Occipital lobe (tissue), 2 donors: ENCODE measurements around the gene SURF2. TPM values are rescaled to one million over a fixed set of nuclear protein-coding genes. Genes with fewer than 3 reads are reported as not detected.
"Not testable (repeated sequence)": the region's sequence is repeated elsewhere in the genome, so short reads cannot be mapped to it uniquely, and the experiment has no call there.

Source experiments
- DNase-seq: peaks from one replicate; lab custom pipeline; 2025; lab: John Stamatoyannopoulos, UW
- total RNA-seq: library from RNA; depleted of rRNA; stranded (reverse); fragments of >200 nt; gene quantifications from one replicate; pipeline ENCODE4 v1.2.3, GENCODE V29; 2014

The SURF2 gene
- total RNA-seq, 1 donor from 2014 or later: 9.7 TPM

- DNase-seq: peak; percentile 93
Measured at GRCh38 chr9:133375724-133376654, 19.6 kb downstream of the SURF2 start, which contains the start of the genes STKLD1 and SURF4. Gene STKLD1, plus strand, starts transcription at chr9:133376366. Its CDS starts 108 bp downstream, at chr9:133376474. Gene SURF4, minus strand, starts transcription at chr9:133376060. Its CDS starts 91 bp downstream, at chr9:133375969.

GRCh38 chr9:133377280-133377679 is 20.9 kb downstream of the SURF2 start:
- DNase-seq: not testable (repeated sequence)

DNA sequence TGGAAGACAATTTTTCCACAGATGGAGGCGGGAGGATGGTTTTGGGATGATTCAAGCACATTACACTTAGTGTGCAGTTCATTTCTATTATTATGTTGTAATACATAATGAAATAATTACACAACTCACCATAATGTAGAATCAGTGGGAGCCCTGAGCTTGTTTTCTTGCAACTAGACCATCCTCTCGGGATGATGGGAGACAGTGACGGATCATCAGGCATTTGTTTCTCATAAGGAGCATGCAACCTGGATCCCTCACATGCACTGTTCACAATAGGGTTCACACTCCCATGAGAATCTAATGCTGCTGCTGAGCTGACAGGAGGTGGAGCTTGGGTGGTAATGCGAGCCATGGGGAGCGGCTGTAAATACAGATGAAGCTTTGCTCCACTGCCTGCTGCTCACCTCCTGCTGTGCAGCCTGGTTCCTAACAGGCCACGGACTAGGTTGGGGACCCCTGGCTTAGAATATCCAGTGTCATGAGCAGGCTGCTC is 21.4 kb downstream of the SURF2 start:
- no peak for DNase-seq

DNA sequence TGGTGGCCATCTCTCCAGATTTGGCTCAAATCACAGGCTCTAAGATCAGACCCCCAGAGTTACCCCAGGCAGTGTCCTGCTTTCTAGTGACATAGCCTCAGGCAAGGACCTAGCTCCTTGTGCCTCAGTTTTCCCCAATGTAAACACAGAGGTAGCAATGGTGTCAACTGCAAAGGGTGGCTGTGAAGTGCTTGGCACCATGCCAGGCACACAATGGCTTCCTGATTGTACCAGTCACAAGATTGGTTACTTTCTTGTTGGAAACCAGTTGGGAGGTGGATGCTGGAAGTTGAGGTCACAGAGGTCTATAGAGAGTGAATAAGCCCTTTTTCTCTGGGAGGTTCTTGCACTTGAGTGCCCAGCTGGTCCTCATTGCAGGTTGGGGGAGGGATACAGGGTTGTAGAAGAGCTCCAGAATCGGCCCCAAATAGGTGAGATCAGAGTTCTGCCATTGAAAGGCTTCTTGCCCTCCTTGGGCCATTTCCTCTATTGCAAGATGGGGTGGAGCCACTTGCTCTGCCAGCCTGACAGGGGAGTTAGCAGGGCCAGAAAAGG is 22.1 kb downstream of the SURF2 start:
- no peak for DNase-seq

DNA sequence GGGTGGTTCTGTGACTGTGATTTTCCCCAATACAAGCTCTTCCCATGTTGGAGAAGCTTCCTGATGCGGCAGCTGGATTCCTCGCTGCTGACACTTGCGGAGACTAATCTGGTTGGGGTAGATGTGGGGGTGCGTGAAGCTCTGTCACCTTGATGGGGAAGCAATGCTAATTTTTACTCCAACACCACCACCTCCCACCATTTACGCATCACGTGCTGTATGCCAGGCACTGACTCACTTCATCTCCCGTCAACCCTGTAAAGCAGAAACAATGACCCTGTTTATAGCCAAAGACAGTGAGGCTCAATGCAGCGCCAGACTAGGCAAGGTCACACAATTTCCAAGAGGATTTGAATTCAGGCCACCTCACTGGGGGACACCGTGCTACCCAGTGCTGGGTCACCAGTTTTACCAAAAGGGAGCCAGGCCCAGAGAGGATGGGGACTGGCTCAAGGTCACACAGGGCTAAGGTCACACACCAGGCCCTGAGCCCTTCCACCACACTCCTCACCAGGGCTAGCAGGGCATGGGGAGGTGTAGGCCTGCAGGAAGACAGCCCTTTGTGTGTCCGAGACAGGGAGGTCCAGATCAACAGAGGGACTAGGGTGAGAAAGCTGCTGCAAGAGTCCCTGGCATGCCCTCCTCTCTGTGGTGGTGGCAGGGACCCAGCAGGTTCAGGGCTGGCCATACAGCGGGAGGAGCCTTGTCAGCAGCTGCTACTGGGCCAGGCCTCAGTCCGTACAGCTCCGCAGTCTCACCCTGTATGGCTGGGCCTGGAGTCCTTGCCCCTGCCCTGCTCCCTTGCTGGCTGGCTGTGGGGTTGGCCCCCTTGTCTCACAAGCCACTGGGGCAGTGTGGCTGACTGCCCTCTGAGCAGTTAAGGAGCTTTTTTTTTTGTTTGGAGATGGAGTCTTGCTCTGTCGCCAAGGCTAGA is 23.1 kb downstream of the SURF2 start:
- peak; percentile 34 for DNase-seq

- DNase-seq: no peak
Measured at GRCh38 chr9:133380734-133381133, 24.4 kb downstream of the SURF2 start.

DNA sequence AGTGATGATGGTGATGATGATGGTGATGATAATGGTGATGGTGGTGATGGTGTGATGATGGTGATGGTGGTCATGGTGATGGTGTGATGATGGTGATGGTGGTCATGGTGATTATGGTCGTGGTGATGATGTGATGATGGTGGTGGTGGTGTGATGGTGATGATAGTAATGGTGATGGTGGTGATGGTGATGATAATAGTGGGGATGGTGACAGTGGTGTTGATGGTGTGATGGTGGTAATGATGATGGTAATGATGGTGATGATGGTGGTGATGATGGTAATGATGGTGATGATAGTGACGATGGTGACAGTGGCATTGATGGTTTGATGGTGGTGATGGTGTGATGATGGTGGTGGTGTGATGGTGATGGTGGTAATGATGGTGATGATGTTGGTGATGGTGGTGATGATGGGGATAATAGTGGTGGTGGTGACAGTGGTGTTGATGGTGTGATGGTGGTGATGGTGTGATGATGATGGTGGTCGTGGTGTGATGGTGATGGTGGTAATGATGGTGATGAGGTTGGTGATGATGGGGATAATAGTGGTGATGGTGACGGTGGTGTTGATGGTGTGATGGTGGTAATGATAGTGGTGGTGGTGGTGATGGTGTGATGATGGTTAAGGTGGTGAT is 26.3 kb downstream of the SURF2 start:
- no peak for DNase-seq

- no peak for DNase-seq
Measured at GRCh38 chr9:133383438-133383837, 27.1 kb downstream of the SURF2 start.

DNA sequence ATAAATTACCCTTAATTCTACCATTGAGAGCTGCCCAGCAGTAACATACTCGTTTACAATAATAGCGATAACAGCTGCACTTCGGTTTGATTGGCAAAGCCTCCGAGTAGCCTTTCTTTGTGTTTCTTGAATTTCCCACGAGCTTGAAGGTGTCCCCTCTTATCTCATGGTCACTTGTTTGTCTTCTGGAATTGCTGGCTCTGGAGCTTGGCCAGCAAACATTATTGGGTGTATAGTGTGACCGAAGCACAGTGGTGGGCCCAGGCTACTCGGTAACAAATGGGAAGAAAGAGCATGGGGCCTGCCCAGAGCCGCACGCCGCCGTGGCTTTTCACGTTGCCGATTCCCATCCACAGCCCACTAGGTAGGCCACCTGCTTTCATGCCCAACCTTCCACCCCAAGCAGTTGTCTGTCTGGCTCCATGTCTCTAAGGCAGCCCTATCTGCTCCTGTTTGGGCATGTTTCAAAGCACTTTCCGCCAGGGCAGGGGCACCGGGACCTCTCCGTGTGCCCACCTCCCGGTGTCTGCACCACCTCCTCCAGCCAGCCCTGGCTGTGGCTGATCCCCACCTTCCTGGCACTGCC is 28.5 kb downstream of the SURF2 start:
- no peak for DNase-seq

DNA sequence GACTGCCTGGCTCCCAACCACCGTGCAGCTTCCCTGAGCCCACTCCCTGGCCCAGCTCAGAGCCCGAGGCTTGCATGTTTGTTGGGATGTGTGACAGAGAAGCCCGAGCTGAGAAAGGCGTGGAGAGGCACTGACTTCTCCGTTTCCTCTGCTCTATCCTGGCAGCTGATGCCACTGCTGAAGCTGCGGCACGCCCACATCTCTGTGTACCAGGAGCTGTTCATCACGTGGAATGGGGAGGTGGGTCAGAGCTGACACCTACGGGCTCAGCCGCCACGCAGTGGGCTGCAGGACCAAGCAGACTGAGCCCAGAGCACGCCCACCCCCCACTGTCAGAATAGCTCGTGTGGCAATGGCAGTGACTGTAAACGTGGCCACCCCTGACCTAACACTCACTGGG is 29.1 kb downstream of the SURF2 start:
- peak; percentile 51 for DNase-seq

- DNase-seq: no peak
Measured at GRCh38 chr9:133386338-133386737, 30.0 kb downstream of the SURF2 start.

DNA sequence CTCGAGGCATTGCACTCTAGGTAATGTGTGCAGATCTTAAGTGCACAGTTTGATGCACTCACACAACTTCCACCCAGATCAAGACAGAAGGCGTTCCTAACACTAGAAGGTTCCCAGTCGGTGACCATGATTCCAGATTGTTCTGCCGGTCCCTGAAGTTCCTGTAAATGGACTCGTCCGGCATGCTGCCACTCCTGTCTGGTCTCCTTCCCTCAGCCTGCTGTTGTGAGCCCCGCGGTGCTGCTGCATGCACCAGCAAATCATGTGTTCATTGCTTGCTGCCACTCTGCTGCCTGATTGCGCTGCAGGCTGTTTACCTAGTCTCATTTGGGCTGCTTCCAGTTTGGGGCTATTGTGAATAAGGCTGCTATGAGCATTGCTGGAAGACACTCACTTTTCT is 31.3 kb downstream of the SURF2 start:
- DNase-seq: no peak

DNA sequence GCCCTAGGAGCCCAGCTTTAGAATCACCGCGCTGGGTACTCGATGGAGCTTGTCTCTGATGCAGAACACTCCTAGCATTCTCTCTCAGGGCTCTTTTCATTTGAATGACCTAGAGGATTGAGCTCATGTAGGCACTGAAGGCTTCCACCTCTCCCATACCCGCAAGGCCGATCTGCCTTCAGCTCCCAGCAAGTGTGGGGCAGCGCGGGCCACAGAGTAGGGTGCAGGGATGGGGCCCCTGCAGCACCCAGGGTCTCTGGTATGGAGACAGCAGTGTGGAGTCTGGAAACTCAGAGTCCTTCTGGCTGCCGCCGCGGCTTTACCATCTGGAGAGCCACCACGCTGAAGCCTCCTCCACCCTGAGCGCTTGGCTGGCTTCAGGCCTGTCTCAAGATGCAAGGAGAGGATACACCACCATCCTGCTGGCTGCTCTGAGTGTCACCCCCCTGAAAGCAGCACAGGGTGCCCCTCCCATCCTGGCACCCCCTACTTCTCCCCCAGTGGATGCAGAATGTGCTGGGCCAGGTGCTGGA is 32.7 kb downstream of the SURF2 start:
- DNase-seq: peak; percentile 30

DNA sequence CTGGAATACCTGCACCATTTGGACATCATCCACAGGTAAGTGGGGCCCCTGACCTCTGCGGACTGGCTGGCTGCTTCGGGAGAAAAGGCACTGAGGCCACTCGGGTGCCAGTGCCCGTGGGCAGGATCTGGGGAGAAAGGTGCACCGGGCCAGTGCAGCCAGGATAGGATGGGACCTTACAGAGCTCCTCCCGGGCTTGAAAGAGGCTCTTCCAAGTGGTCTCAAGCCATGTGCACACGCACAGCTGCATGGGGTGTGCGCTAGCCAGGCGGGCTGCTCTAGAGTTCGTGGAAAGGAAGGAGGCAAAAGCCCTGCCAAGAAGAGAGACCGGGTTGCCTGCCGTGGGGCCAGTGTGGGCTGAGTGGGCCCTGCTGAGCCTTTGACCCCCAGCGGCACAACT is 33.2 kb downstream of the SURF2 start:
- no peak for DNase-seq

GRCh38 chr9:133390713-133391112 is 34.4 kb downstream of the SURF2 start:
- no peak for DNase-seq

- DNase-seq: not testable (repeated sequence)
Measured at GRCh38 chr9:133391449-133391848, 35.1 kb downstream of the SURF2 start.

- not testable (repeated sequence) for DNase-seq
Measured at GRCh38 chr9:133392308-133392707, 36.0 kb downstream of the SURF2 start.

- DNase-seq: no peak
Measured at GRCh38 chr9:133393399-133393798, 37.0 kb downstream of the SURF2 start.

GRCh38 chr9:133394687-133395271 is 38.4 kb downstream of the SURF2 start:
- DNase-seq: no peak

DNA sequence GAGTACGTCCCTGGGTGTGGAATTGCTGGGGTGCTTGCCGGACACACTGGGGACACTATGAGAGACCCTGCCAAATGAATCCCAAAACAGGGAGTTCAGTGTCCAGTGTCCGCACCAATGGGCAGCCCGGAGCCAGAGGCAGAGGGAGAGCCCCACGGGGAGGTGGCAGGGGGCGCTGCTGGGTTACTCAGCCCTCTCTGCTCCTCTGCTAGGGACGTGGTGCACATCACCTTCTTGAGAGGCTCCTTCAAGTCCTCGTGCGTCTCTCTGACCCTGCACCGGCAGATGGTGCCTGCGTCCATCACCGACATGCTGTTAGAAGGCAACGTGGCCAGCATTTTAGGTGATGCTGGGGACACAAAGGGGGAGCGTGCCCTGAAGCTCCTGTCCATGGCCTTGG is 40.6 kb downstream of the SURF2 start:
- DNase-seq: no peak
